ENCODE results near the gene BPIFB3. TPM values are rescaled to one million over a fixed set of nuclear protein-coding genes. Genes with fewer than 3 reads are reported as not detected.
"Not testable (repeated sequence)": the region's sequence is repeated elsewhere in the genome, so short reads cannot be mapped to it uniquely, and the experiment has no call there.

BPIFB3 gene
- polyA plus RNA-seq, 3 donors, result not detected

- DNase-seq, result no peak
Observed at GRCh38 chr20:33119725-33120720, 66.3 kb downstream of the BPIFB3 start.

- DNase-seq, result no peak
Observed at GRCh38 chr20:33120934-33121333, 67.2 kb downstream of the BPIFB3 start.

- DNase-seq, result not testable (repeated sequence)
Observed at GRCh38 chr20:33122297-33122696, 68.6 kb downstream of the BPIFB3 start.

Other genes starting within 250 kb of the BPIFB3 start
- gene MAPRE1, start 233.9 kb upstream of the BPIFB3 start, polyA plus RNA-seq (ENCODE audit: insufficient read length in 3 of 3), result 100 to 1,000 TPM; 101 to 109 (median 106) TPM
- gene EFCAB8, start 195.0 kb upstream of the BPIFB3 start, polyA plus RNA-seq (ENCODE audit: insufficient read length in 3 of 3), result under 1 TPM; 0.06 to 0.21 (median 0.09) TPM
- gene SUN5, start 49.5 kb upstream of the BPIFB3 start, polyA plus RNA-seq (ENCODE audit: insufficient read length in 3 of 3), result not detected
- not detected for gene BPIFB2, start 46.2 kb upstream of the BPIFB3 start, polyA plus RNA-seq (ENCODE audit: insufficient read length in 3 of 3)
- gene BPIFB6, start 22.3 kb upstream of the BPIFB3 start, polyA plus RNA-seq (ENCODE audit: insufficient read length in 3 of 3), result not detected
- gene BPIFB4, start 25.7 kb downstream of the BPIFB3 start, polyA plus RNA-seq (ENCODE audit: insufficient read length in 3 of 3), result not detected
- under 1 TPM in 1 of 3 donors, not detected in 2; 0.09 TPM for gene BPIFA2, start 114.3 kb downstream of the BPIFB3 start, polyA plus RNA-seq (ENCODE audit: insufficient read length in 3 of 3)
- not detected for gene BPIFA3, start 163.4 kb downstream of the BPIFB3 start, polyA plus RNA-seq (ENCODE audit: insufficient read length in 3 of 3)
- gene BPIFA1, start 182.1 kb downstream of the BPIFB3 start, polyA plus RNA-seq (ENCODE audit: insufficient read length in 3 of 3), result not detected
- gene BPIFB1, start 229.3 kb downstream of the BPIFB3 start, polyA plus RNA-seq (ENCODE audit: insufficient read length in 3 of 3), result under 1 TPM in 1 of 3 donors, not detected in 2; 0.04 TPM